RWPE1 (cell line): ENCODE results near the gene CSK.

Experiments used
- CTCF ChIA-PET: fragments of 350-600 bp; sonication (Branson Sonifier 250); formaldehyde crosslinking; extraction: SDS; loops from one replicate; lab custom pipeline; 2021; lab: Yijun Ruan, JAX
- POLR2A ChIA-PET: fragments of 400-600 bp; formaldehyde crosslinking; extraction: SDS; loops from one replicate; lab custom pipeline; 2020; ENCODE audit warnings: antibody characterized with exemption; ENCODE audit not compliant: low non-redundant PET; lab: Yijun Ruan, JAX
- DNase-seq: peaks from one replicate; pipeline ENCODE4 v3.0.0; 2012; ENCODE audit warnings: low spot score
- H3K27ac ChIP-seq: fragments of 450-650 bp; 2 replicates; pipeline ENCODE4 v1.5.1; 2017
- TF ChIP-seq, protein P1 (sequence below): fragments of 450-650 bp; conservative IDR thresholded peaks from 2 replicates; pipeline ENCODE4 v1.5.1; 2017; ENCODE audit warnings: low read depth, mild to moderate bottlenecking

Gene CSK

GRCh38 chr15:74792227-74793016 is 10.5 kb downstream of the CSK start:
- TF ChIP-seq, protein P1, sequence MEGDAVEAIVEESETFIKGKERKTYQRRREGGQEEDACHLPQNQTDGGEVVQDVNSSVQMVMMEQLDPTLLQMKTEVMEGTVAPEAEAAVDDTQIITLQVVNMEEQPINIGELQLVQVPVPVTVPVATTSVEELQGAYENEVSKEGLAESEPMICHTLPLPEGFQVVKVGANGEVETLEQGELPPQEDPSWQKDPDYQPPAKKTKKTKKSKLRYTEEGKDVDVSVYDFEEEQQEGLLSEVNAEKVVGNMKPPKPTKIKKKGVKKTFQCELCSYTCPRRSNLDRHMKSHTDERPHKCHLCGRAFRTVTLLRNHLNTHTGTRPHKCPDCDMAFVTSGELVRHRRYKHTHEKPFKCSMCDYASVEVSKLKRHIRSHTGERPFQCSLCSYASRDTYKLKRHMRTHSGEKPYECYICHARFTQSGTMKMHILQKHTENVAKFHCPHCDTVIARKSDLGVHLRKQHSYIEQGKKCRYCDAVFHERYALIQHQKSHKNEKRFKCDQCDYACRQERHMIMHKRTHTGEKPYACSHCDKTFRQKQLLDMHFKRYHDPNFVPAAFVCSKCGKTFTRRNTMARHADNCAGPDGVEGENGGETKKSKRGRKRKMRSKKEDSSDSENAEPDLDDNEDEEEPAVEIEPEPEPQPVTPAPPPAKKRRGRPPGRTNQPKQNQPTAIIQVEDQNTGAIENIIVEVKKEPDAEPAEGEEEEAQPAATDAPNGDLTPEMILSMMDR, result no peak
- CTCF ChIA-PET, result interaction anchor here (0.7 to 2.6 kb wide), 6 partner anchors 8 to 161 kb away, joined by 3 to 12 read pairs (median 4); no protein-coding TSS in a partner anchor
- no peak for DNase-seq
- H3K27ac ChIP-seq, result peak overlapping the region; percentile 11
- POLR2A ChIA-PET, result no interaction called here

GRCh38 chr15:74793135-74794028 is 11.5 kb downstream of the CSK start:
- no peak for DNase-seq
- H3K27ac ChIP-seq, result peak overlapping the region; percentile 11
- TF ChIP-seq, protein P1, result no peak
- ChIA-PET POLR2A (no interaction called here), CTCF (interaction anchor here (0.6 to 2.6 kb wide), 8 partner anchors 9 to 419 kb away, joined by 3 to 12 read pairs (median 5); no protein-coding TSS in a partner anchor)

DNA sequence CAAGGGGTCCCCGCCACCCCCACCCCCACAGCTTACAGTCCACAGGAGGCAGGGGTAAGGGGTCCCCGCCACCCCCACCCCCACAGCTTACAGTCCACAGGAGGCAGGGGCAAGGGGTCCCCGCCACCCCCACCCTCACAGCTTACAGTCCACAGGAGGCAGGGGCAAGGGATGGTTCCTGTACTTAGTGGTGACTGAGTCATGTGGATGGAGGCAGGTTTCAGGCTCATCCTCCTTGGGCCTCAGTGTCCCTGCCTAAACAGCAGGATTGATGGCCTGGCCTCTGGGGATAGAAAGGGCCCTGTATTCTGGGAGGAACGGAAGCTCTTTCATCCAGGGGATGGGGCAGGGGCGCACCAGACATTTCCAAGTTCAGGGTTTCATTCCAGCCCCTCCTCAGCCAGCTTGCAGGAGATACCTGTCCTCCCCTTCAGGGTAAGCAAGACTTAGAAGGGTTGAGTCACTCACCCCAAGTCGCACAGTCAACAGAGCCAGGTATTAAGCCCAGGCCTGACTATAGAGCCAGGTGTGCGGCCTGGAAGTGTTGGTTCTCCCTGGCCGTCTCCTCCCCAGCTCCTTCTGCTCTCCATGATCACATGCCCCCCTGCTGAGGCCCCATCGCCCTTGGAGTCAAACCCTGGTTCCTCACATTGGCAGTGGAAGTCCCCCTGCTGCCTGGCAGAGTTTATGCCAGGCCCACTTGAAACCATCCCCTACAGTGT is 12.5 kb downstream of the CSK start:
- TF ChIP-seq, protein P1, result no peak
- ChIA-PET POLR2A (interaction anchor here (0.7 kb wide), 1 partner anchor 102 kb away, joined by 3 read pairs; no protein-coding TSS in a partner anchor), CTCF (interaction anchor here (0.5 to 2.6 kb wide), 4 partner anchors 13 to 237 kb away, joined by 3 to 12 read pairs (median 4); no protein-coding TSS in a partner anchor)
- peak overlapping the region; percentile 44 for H3K27ac ChIP-seq
- DNase-seq, result no peak

DNA sequence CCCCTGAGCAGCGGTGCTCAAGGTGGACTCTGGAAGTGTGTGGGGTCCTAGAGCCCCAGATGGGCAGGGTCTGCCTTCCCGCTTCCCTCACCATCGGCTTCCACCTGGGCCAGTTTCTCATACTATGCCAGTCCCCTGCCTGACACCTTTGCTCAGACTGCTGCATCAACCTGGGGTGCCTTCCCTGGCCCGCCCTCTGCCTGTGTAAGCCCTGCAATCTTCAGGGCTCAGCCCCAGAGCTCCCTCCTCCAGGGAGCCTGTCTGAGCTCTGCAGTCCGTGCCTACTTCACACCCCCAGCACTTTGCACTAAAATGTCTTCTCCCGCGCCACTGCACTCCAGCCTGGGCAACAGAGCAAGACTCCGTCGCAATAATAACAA is 13.1 kb downstream of the CSK start:
- H3K27ac ChIP-seq, result peak overlapping the region; percentile 44
- CTCF ChIA-PET, result interaction anchor here (0.5 to 2.6 kb wide), 2 partner anchors 24 to 237 kb away, joined by 3 to 12 read pairs; no protein-coding TSS in a partner anchor
- POLR2A ChIA-PET, result interaction anchor here (0.7 kb wide), 1 partner anchor 101 kb away, joined by 3 read pairs; no protein-coding TSS in a partner anchor
- DNase-seq, result no peak
- TF ChIP-seq, protein P1, result no peak

DNA sequence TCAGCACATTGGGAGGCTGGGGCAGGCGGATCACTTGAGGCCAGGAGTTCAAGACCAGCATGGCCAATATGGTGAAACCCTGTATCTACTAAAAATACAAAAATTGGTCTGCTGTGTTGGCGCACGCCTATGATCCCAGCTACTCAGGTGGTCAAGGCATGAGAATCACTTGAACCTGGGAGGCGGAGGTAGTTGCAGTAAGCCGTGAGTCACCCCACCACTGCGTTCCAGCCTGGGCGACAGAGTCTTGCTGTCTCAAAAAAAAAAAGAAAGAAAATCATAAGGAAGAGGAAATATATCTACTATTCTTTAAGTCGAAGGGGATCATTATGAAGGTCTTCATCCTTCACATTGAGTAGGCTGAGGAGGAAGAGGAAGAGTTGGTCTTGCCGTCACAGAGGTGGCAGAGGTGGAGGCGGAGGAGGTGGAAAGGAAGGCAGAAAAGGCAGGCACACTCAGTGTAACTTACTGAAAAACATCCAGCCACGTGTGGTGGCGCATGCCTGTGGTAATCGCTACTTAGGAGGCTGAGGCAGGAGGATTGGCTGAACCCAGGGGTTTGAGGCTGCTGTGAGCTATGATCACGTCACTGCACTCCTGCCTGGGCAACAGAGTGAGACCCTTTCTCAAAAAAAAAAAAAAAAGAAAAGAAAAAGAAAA is 14.2 kb downstream of the CSK start:
- TF ChIP-seq, protein P1, result no peak
- H3K27ac ChIP-seq, result peak overlapping the region; percentile 93
- no peak for DNase-seq
- CTCF ChIA-PET, result interaction anchor here (0.8 to 1.5 kb wide), 3 partner anchors 25 to 104 kb away, joined by 3 to 5 read pairs (median 3); no protein-coding TSS in a partner anchor
- POLR2A ChIA-PET, result interaction anchor here (0.6 kb wide), 1 partner anchor 13 kb away, joined by 4 read pairs; no protein-coding TSS in a partner anchor
